Measurements from ENCODE around the gene CPED1.
"Not testable (repeated sequence)": the region's sequence is repeated elsewhere in the genome, so short reads cannot be mapped to it uniquely, and the experiment has no call there.

CPED1 gene

DNA sequence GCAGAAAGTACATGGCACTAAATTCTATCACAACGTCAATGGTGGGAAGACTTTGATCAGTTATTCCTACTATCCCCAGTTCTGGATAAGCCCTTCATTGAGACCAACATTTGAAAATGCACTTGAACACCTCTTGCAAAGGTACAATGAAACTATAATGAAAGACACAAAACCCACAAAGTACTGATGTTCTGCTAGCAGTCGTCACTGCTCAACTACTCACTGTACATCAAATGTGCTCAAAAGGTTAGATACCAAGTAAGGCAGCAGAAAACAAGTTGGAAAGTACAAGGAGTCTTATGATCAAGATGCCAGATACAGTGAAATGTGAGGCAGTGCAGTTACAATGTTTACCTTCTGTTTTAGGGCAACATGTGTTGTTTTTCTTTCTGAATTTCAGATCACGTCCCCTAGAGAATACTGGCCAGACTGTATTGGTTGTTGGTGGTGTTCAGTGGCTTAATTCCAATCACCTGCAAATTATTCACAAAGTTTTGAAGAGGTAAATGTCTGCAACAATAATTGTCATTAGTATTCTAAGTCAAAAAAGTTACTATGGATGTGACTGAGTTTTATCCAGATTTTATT, 277.9 kb downstream of the CPED1 start:
- DNase-seq: no peak

- DNase-seq: no peak
These were observed 279.1 kb downstream of the CPED1 start for GRCh38 chr7:121267612-121268011.

GRCh38 chr7:121269798-121270197, 281.3 kb downstream of the CPED1 start:
- no peak for DNase-seq

DNA sequence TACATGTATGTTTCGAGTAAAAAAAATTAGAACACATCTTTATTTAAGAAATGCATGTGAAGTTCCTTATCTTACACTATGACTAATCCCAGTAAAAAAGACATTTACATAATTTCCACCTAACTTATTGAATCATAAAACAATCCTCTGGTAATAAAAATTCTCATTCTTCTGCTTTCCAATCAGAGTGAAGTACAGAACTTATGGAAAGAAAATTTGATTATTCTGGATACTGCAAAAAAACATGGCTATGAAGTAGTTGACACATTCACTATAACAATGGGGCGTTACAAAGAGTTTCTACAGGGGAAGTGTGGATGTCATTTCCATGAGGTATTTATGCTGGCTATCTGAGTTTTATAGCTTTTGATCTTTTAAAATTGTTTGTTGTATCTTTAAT, 282.6 kb downstream of the CPED1 start:
- DNase-seq: no peak

- DNase-seq: no peak
These were observed 283.4 kb downstream of the CPED1 start for GRCh38 chr7:121271916-121272315.

GRCh38 chr7:121272676-121273075, 284.2 kb downstream of the CPED1 start:
- DNase-seq: no peak

GRCh38 chr7:121273467-121274167, 285.1 kb downstream of the CPED1 start:
- DNase-seq: no peak

- no peak for DNase-seq
These were observed 286.0 kb downstream of the CPED1 start for GRCh38 chr7:121274467-121274866.

DNA sequence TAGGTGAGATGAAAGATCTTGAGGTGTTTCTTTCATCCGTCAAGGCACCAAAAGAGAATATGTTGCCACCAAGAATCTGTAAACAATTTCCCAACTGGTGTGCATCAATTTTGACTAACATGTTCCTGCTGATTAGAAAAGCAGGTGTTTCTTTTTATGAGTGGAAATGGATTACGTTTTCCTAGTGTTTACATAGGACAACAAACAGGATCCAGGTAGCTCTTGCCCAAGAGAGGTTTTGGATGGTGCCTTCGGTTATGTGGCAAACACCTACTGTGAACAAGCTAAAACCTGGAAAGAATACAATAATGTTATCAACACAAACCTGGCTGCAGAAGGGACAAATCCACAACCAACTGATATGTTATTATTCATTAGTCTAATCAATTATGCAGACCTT, 286.7 kb downstream of the CPED1 start:
- DNase-seq: no peak

- no peak for DNase-seq
These were observed 287.8 kb downstream of the CPED1 start for GRCh38 chr7:121276313-121276712.

DNA sequence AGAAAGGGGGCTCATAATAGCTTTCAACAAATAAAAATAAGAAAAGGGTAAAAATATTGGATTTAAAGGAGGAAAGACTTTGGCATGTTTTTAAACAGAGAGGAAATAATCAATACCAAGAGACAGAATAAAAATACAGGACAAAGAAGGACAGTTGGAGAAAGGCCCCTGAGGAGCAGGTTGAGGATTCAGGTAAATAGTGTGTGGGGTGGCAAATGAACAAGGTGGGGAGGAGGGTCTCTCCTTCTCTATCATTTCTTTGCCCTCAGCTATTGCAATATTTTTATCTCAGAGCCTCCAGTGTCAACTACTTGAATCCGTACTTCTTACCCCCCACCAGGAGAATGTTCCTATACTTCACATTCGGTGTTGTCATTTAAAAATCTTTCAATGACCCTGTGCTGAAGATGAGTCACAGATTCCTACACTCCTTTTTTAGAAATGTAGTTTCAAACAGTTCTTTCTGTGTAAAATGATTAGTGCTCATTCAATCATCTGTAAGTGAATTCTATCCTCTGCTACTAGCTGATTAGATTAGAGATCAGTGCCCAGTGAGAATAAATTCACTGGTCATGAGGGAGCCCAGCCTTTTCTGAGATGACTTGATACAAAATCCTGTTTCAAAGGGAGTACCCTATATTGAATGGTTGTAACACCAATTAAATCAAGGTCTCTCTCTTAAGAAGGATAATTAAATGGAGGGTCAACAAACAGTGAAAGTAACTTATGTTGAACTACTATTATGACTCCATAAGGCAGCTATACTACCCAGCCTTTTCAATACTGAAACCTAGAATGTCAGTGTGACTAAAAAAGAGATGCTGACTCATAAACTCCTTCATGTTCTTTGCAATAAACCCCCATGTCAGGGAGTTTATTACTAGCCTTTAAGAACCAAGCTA, 289.9 kb downstream of the CPED1 start:
- DNase-seq: no peak

GRCh38 chr7:121279060-121279620, 290.6 kb downstream of the CPED1 start:
- no peak for DNase-seq

GRCh38 chr7:121279822-121280221, 291.3 kb downstream of the CPED1 start:
- DNase-seq: no peak

- no peak for DNase-seq
These were observed 292.1 kb downstream of the CPED1 start for GRCh38 chr7:121280656-121281055.

GRCh38 chr7:121282129-121282528, 293.6 kb downstream of the CPED1 start:
- DNase-seq: no peak

GRCh38 chr7:121285066-121285667, 296.7 kb downstream of the CPED1 start:
- DNase-seq: no peak

GRCh38 chr7:121286186-121286585, 297.7 kb downstream of the CPED1 start:
- no peak for DNase-seq

DNA sequence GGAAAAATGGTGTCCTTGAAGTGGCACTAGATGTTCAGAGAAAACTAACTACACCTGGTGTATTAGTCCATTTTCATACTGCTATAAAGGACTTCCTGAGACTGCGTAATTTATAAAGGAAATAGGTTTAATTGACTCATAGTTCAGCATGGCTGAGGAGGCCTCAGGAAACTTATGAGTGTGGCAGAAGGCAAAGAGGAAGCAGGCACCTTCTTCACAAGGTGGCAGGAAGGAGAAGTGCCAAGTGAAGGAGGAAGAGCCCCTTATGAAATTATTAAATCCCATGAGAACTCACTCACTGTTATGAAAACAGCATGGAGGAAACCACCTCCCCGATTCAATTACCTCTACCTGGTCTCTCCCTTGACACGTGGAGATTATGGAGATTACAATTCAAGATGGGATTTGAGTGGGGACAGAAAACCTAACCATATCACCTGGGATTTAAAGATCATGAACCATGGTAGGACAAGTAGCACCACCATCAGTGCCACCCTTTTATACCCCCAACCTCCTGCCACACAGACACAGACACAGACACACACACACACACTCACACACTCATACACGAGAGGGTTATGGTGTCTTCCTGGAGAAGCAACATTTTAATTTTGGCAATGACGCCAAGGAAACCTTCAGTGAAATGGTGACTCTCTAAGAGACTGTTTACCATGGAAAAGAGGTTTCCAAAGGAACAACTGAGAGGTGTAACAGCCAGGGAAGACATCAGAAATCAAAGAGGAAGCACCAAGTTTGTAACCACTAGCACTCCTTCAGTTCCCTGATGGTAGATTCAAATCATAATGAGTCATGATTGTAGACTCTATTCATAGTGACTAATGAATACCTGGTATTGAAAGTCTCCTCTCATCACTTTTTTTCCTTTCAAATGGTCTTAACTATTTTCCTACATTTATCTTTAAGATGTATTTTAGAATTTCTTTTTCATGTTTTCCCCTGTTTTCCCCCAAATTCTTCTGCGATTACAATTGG, 298.5 kb downstream of the CPED1 start:
- no peak for DNase-seq

DNA sequence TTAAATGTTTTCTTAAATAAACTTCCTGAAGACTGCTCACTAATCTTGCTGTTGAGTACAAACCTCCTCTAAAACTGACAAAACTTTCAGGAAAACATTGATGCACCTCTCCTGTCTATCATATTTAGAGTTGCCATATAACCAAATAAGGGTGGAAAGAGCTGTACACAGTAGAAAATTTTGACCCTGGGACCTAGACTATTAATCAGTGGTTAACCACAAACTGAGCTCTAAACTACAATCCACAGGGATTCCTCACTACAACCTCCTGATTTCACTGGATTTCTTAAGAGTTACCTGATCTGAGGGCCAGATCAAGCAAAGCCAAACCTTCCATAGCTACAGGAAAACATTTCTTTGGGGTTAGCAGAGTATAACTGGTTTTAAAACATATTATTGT, 300.4 kb downstream of the CPED1 start:
- no peak for DNase-seq

- not testable (repeated sequence) for DNase-seq
These were observed 301.4 kb downstream of the CPED1 start for GRCh38 chr7:121289930-121290329.

GRCh38 chr7:121294448-121294992, 306.0 kb downstream of the CPED1 start:
- no peak for DNase-seq

Data from suppressor macrophage (primary cell).